Stimulated activated CD8-positive, alpha-beta memory T cell treated with anti-CD3 and anti-CD28 coated beads, Interleukin-2, amount 100 ng/mL, for 48 hours (primary cell): ENCODE measurements around the gene CCDC32.

ENCODE experiments used
- DNase-seq, 2 donors: peaks; one replicate each; pipeline ENCODE4 v3.0.0-alpha.2; 2020; ENCODE audit warnings: low read depth in 2 of 2

CCDC32 gene

GRCh38 chr15:40511472-40512133, 53.2 kb downstream of the CCDC32 start:
- peak in 1 of 2 donors; percentile 25 for DNase-seq

DNA sequence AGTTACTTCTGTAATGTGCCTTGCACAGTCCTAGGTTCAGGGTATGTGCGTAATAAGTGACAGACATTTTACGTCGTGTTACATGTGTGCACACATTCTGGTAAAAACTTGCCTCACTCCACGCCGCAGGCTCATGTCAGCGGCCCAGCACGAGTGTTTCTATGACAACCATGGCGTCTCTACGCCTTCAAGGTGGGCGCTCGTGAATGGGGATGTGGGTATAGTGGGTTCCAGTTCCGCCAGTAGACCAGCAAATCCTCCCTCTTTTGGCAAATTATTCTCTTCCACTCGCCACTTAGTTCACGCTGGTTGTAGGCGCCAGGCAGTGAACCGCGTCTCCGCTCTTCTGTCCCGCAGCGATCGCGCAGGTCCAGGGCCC, 53.8 kb downstream of the CCDC32 start:
- no peak for DNase-seq

DNA sequence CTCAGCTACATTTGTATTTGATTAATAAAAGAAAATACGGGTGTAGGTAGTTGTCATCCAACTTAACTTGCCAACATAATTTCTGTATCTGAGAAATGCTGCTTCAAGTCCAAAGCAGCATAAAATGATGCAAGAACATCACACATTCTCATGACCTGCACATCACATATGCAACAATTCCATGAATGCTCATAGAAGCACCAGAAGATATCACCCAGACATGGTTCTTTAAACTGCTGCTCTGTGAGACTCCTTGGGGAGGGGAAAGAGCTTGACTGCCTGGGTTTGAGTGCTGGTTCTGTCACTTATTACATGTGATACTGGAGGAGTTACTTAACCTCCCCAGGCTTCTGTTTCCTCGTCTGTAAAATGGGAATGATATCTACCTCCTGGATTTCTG, 54.6 kb downstream of the CCDC32 start:
- no peak for DNase-seq

- no peak for DNase-seq
These were observed 56.6 kb downstream of the CCDC32 start for GRCh38 chr15:40508216-40508615.

GRCh38 chr15:40506964-40507571, 57.8 kb downstream of the CCDC32 start:
- peak; percentile 61 to 63 for DNase-seq
